ENCODE measurements around the gene TIMELESS.

- no peak for TF ChIP-seq CTCF (IDR thresholded peaks at IDR 0.05)
- no peak for TF ChIP-seq POLR2AphosphoS5 (IDR thresholded peaks at IDR 0.05)
- no peak for TF ChIP-seq POLR2A (IDR thresholded peaks at IDR 0.05)
Measured at GRCh38 chr12:56490360-56490759, 41.1 kb upstream of the TIMELESS start.

All from upper lobe of left lung (tissue), 4 donors.